ENCODE data around the gene NR1D1. TPM values are rescaled to one million over a fixed set of nuclear protein-coding genes. Genes with fewer than 3 reads are reported as not detected.

The NR1D1 gene
- total and polyA plus RNA-seq, 2 of the 8 experiments (the other 6 are each of a cell fraction or from before 2014, with no cell fraction given) = 1.5 to 4.6 TPM

- TF ChIP-seq BRCA1 (IDR thresholded peaks at IDR 0.05; ENCODE audit: low read depth, low read length) = no peak
Measured at GRCh38 chr17:40059729-40060475, 40.5 kb downstream of the NR1D1 start (continued).

Measured in H1 (cell line).